NB4 (cell line): Measurements from ENCODE around the gene SLC35B2.

Experiments
- CTCF ChIP-seq: IDR thresholded peaks from one replicate; pipeline ENCODE4 v1.5.1; 2012; ENCODE audit warnings: low read depth, low read length
- MAX ChIP-seq: IDR thresholded peaks from 2 replicates; pipeline ENCODE4 v1.6.1; 2011; ENCODE audit warnings: low read depth, low read length
- MYC ChIP-seq: IDR thresholded peaks from 2 replicates; pipeline ENCODE4 v1.6.1; 2011; ENCODE audit warnings: low read depth, low read length
- POLR2A ChIP-seq: IDR thresholded peaks from 2 replicates; pipeline ENCODE4 v1.6.1; 2011; ENCODE audit warnings: mild to moderate bottlenecking; ENCODE audit not compliant: insufficient read length; ENCODE audit errors: extremely low read depth

- TF ChIP-seq CTCF: no peak
- no peak for TF ChIP-seq POLR2A
- no peak for TF ChIP-seq MYC
- no peak for TF ChIP-seq MAX
Measured at GRCh38 chr6:44267252-44267651, 9.9 kb upstream of the SLC35B2 start.
